ENCODE measurements around the gene SETD3. TPM values are rescaled to one million over a fixed set of nuclear protein-coding genes. Genes with fewer than 3 reads are reported as not detected.

SETD3 gene
- total RNA-seq, 4 donors from 2014 or later: 61.9 to 120 (median 68.8) TPM

DNA sequence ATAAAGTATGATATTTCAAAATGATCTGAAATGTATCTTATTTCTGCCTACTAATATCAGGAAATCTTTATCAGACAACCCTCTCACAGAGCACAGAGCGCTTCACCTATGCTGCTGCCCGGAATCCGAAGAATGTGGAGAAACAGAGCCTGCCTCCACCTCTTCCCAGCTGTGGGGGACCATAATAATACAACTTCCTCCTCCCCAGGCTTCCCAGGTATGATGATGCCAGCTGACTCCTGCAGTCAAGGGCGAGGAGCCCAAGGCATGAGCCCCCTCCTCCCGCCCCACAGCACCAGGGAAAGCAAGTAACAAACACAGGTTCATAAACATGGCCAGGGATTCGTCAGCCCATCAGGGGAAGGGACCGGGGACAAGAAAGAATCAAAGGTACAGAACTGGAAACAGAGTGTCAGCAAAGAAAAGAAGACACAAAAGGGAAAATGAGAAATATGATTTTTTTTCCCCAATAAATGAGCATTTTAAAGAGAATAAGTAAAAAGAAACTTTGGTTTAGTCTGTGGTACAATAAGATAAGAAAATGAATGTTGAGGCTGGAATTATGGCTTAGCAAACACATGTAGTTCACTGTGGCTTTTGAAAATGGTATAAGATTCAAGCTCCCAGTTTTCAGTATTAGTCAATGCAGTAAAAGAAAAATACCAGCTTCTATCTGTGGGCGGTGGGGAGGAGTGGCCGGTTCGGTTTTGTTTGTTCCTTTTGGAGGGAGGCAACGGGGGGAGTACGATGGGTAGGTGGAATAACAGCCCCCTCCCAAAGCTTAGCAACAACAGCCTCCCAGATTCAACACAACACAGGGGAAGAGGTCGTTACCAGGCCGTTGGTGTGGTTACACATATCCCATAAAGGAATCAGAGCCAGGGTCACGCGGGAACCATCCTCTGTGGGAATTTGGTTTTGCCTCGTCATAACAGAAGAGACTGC lies 68.3 kb downstream of the SETD3 start:
- Histone ChIP-seq H3K27me3 (no peaks in the 10 kb centered on the region), H3K4me1 (peaks cover 0 to 3% (median 0%) of the 10 kb centered on the region in 4 donors), H3K9me3 (no peaks in the 10 kb centered on the region), H3K27ac (no peak overlapping the region), H3K36me3 (peaks cover 0 to 51% (median 0%) of the 10 kb centered on the region in 3 donors), H3K4me3 (no peak overlapping the region)
- no peak for DNase-seq
- TF ChIP-seq, protein P1, sequence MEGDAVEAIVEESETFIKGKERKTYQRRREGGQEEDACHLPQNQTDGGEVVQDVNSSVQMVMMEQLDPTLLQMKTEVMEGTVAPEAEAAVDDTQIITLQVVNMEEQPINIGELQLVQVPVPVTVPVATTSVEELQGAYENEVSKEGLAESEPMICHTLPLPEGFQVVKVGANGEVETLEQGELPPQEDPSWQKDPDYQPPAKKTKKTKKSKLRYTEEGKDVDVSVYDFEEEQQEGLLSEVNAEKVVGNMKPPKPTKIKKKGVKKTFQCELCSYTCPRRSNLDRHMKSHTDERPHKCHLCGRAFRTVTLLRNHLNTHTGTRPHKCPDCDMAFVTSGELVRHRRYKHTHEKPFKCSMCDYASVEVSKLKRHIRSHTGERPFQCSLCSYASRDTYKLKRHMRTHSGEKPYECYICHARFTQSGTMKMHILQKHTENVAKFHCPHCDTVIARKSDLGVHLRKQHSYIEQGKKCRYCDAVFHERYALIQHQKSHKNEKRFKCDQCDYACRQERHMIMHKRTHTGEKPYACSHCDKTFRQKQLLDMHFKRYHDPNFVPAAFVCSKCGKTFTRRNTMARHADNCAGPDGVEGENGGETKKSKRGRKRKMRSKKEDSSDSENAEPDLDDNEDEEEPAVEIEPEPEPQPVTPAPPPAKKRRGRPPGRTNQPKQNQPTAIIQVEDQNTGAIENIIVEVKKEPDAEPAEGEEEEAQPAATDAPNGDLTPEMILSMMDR (IDR thresholded peaks at IDR 0.05): no peak
- no peak for TF ChIP-seq POLR2A (IDR thresholded peaks at IDR 0.05)

GRCh38 chr14:99410019-99410418 lies 70.6 kb downstream of the SETD3 start:
- Histone ChIP-seq H3K9me3 (no peaks in the 10 kb centered on the region), H3K4me3 (no peak overlapping the region), H3K27me3 (no peaks in the 10 kb centered on the region), H3K4me1 (no peaks in the 10 kb centered on the region), H3K36me3 (peaks cover 0 to 70% (median 0%) of the 10 kb centered on the region in 3 donors), H3K27ac (no peak overlapping the region)
- TF ChIP-seq, protein P1 (IDR thresholded peaks at IDR 0.05): no peak
- no peak for TF ChIP-seq POLR2A (IDR thresholded peaks at IDR 0.05)
- DNase-seq: no peak

- H3K4me3 ChIP-seq: no peak overlapping the region
- H3K27ac ChIP-seq: no peak overlapping the region
- no peak for DNase-seq
- H3K27me3 ChIP-seq: no peaks in the 10 kb centered on the region
- no peaks in the 10 kb centered on the region for H3K4me1 ChIP-seq
- no peaks in the 10 kb centered on the region for H3K9me3 ChIP-seq
- TF ChIP-seq POLR2A (IDR thresholded peaks at IDR 0.05): no peak
- TF ChIP-seq, protein P1 (IDR thresholded peaks at IDR 0.05): no peak
- peaks cover 0 to 76% (median 0%) of the 10 kb centered on the region in 3 donors for H3K36me3 ChIP-seq
Observed at GRCh38 chr14:99408971-99409289, 71.7 kb downstream of the SETD3 start.

- no peak for TF ChIP-seq POLR2A (IDR thresholded peaks at IDR 0.05)
- TF ChIP-seq, protein P1 (IDR thresholded peaks at IDR 0.05): no peak
- Histone ChIP-seq H3K9me3 (no peaks in the 10 kb centered on the region), H3K4me3 (no peak overlapping the region), H3K27me3 (no peaks in the 10 kb centered on the region), H3K4me1 (no peaks in the 10 kb centered on the region), H3K27ac (no peak overlapping the region), H3K36me3 (peaks cover 0 to 78% (median 0%) of the 10 kb centered on the region in 3 donors)
- no peak for DNase-seq
Observed at GRCh38 chr14:99408286-99408970, 72.2 kb downstream of the SETD3 start.

GRCh38 chr14:99407416-99407815 lies 73.2 kb downstream of the SETD3 start:
- DNase-seq: no peak
- H3K36me3 ChIP-seq: peaks cover 0 to 73% (median 0%) of the 10 kb centered on the region in 3 donors
- TF ChIP-seq POLR2A (IDR thresholded peaks at IDR 0.05): no peak
- TF ChIP-seq, protein P1 (IDR thresholded peaks at IDR 0.05): no peak

More at GRCh38 chr14:99407416-99407815, 73.2 kb downstream of the SETD3 start:
- H3K9me3 ChIP-seq: no peaks in the 10 kb centered on the region
- no peaks in the 10 kb centered on the region for H3K27me3 ChIP-seq
- no peak overlapping the region for H3K27ac ChIP-seq
- H3K4me1 ChIP-seq: no peaks in the 10 kb centered on the region
- no peak overlapping the region for H3K4me3 ChIP-seq
